ENCODE measurements around the gene NDUFS1.
"Not testable (repeated sequence)": the region's sequence is repeated elsewhere in the genome, so short reads cannot be mapped to it uniquely, and the experiment has no call there.

The NDUFS1 gene

DNA sequence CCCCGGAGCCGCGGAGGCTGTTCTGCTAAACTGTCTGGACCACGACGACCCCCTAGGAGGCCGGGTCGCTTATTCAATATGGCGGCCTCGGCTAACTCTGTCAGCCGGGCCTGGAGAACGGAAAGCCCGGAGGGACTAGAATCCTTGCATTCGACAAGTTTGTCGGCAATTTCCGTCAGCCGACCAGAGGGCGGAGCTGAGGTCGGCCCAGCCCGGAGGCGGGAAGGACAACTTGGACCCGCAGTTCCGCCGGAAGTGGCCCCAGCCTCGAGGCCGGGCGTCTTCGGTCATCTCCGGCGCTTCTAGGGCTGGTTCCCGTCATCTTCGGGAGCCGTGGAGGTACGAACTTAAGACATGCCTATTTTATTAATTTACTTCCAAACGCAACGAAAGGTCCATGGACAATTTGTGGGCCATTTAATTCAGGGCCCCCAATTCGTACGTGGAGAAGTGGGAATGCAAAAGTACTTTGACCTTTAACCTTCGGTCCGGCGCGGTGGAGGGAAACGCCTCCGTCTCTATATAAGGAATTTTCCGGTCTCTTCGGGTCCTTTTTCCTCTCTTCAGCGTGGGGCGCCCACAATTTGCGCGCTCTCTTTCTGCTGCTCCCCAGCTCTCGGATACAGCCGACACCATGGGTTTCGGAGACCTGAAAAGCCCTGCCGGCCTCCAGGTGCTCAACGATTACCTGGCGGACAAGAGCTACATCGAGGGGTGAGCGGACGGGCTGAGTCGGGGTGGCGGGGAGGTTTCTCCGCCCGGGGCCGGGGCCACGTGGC lies at the start of gene NDUFS1, which contains the start of gene EEF1B2:
Gene NDUFS1, minus strand, starts transcription at position 99 of the 779 bp plus-strand sequence. CDS start 5,766 bp downstream, outside the sequence.
Gene EEF1B2, plus strand, starts transcription at position 550 of the 779 bp plus-strand sequence. Its CDS starts 85 bp downstream, at position 635.
- DNase-seq (ENCODE audit: low read depth, low spot score), result peak; percentile 98

DNA sequence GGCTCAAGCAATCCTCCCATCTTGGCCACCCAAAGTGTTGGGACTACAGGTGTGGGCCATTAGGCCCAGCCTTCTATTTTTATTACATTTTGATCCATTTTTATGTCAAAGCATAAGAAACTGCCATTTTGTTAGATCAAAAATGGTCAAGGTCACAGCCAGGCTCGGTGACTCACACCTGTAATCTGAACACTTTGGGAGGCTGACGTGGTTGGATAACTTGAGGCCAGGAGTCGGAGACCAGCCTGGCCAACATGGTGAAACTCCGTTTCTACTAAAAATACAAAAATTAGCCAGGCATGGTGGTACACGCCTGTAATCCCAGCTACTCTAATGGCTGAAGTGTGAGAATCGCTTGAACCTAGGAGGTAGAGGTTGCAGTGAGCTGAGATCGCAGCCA lies 49.7 kb upstream of the NDUFS1 start:
- DNase-seq (ENCODE audit: low read depth, low spot score), result no peak

DNA sequence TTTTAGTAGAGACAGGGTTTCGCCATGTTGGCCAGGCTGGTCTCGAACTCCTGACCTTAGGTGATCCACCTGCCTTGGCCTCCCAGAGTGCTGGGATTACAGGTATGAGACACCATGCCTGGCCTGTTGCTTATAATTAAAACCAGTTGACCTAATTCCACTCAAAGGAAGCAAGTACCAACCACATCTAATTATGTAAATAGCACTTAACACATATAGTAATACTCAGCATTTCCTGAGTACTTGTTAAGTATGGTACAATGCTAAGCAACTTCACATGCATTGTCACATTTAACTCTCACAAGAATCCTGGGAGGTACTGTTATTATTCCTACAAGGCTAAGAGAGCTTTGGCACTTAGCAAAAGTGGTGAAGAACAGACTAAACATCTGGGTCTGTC lies 48.1 kb upstream of the NDUFS1 start:
- not testable (repeated sequence) for DNase-seq (ENCODE audit: low read depth, low spot score)

DNA sequence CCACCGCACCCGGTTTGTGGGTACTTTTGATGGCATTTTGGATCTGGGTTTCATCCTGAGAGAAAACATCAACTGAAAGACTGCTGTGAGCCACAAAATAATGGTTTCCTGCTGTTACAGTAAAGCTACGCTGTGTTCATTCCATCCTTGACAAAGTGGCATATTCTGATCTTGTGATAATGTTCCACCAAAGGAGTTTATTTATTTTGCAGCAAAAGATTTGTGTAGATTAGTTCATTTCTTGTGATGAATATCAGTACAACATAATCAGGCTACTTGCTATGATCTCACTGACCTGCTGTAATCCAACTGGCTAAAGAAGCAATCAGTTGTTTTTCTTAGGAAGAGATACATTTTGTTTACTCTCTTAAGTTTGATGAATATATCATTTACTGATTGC lies 45.5 kb upstream of the NDUFS1 start:
- no peak for DNase-seq (ENCODE audit: low read depth, low spot score)

DNA sequence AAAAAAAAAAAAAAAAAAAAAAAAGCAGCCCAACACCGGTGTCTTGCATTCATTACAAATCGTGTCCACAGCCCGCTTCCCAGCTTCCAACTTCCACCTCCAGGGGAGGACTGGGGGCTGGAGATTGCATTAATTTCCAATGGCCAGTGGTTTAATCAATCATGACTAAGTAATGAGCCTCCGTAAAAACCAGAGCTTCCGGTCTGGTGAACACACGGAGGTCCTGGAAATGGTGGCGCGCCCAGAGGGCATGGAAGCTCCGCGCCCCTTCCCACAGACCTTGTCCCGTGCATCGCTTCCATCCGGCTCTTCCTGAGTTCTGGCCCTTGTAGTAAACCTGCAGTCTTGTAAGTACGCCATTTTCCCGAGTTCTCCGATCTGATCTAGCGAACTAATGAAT lies 44.1 kb upstream of the NDUFS1 start:
- no peak for DNase-seq (ENCODE audit: low read depth, low spot score)

DNA sequence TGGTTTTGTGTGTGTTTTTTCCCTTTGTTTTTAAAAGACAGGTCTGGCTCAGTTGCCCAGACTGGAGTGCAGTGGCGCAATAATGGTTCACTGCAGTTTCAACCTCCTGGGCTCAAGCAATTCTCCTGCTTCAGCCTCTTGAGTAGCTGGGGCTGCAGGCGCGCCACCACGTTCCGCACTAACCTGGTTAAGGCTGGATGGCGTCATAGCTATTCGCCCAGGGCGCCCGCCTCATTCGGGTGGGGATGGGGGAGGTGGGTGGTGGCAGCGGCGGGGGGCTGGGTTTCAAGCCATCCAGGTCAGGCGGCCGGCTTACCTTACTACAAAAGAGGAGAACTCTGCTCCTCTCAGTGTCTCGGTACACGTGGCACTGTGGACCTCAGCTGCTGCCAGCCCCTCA lies 43.2 kb upstream of the NDUFS1 start:
- no peak for DNase-seq (ENCODE audit: low read depth, low spot score)

DNA sequence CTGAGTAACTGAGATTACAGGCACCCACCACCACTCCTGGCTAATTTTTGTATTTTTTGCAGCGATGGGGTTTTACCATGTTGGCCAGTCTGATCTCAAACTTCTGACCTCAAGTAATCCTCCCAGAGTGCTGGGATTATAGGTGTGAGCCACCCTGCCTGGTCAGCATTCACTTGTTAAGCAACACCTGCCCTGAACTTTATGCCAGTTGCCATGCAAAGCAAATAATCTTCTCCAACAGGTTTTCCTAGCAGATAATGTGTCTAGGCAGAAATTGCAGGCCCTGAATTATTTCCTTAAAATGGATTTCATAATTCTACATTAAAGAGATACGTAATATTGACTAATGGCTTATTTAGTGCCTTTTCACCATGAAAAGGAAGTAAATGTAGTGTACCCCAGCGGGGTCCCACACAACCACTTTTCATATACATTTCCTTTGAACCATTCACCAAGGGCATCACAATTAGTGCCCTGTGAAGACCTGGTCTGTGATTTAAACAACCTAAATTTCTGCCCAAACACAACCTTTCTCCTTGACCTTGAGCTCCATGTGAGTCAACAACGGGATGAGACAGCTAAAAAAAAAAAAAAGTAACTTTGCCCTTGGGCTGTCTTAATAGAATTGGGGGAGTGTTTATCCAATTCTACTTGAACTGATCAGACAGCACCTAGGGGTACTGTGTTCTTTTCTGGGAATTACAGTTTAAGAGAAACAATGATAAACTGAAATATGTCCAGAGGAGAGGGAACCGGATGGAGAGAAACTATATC lies 42.0 kb upstream of the NDUFS1 start:
- no peak for DNase-seq (ENCODE audit: low read depth, low spot score)

DNA sequence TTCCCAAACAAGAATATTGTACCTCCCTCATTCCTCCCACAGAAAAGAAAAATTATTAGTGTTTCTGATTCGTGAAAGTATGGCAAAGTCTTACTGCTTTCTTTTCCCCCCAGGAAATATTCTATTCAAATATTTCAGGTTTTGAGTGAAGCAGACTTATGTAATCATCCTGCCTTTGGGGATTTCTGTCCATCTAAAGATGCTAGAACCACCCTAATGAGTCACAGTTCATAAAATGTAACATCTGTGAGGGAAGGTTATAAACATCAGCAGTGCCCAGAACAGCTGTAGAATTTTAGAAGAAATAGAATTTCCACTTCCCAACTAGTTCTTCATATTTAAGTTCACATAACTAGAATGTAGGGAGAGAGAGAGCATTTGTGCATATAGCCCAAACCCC lies 39.4 kb upstream of the NDUFS1 start:
- DNase-seq (ENCODE audit: low read depth, low spot score), result no peak

DNA sequence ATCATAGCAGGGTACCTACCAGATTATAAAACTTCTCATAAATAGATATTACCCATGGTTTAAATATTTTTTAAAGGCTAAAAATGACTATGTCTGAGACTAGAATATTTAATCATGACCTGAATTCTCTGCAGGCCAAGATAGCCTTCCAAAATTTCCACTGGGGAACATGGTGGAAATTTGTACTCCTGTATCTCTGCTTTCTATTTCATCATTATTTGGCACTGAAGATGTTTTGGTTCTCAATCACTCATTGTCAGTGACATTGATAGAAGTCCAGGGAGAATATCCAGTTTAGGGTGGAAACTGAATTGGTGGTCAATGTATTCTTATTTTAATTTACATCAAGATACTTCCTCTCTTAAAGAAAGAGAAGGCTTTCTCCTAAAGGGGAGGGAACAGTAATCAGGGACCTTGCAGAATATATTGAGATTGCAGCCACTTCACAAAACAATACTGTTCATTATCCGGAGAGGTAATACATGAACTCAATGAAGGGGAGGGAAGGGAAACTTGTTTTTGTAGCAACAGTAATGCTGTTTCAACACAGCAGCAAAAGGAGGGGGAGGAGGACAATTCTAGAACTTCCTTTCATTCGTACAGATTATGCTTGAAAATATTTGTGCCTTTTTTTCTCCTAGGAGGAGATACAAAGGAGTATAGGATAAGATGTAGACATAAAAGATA lies 34.6 kb upstream of the NDUFS1 start:
- DNase-seq (ENCODE audit: low read depth, low spot score), result no peak

DNA sequence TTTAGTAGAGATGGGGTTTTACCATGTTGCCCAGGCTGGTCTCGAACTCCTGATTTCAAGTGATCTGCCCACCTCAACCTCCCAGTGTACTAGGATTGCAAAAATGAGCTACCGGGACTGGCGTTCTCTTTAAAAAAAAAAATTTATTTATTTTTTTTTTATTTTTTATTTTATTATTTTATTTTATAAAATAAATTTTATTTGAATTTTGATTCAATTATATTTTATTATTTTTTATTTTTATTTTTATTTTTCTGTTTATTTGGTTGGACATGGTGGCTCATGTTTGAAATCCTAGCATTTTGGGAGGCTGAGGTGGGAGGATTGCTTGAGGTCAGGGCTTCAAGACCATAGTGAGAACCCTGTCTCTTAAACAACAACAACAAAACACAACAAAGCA lies 32.9 kb upstream of the NDUFS1 start:
- no peak for DNase-seq (ENCODE audit: low read depth, low spot score)

DNA sequence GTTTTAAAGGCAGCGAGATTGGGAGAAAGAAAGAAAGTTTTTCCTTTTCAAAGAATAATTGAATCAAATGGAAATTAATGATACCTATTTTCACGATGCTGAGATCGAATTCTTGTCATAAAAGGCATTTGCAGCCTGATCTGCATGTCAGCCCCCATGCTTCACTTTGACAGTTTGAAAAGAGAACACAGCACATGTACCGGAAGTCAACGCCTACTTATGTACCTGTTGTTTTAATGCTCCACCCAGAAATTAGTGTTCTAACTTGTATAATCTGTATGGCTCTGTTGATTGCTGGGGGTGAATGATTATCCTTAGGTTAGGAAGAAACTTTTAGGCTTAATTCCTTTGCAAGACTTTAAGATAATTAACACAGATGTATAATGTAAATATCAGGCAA lies 31.4 kb upstream of the NDUFS1 start:
- no peak for DNase-seq (ENCODE audit: low read depth, low spot score)

DNA sequence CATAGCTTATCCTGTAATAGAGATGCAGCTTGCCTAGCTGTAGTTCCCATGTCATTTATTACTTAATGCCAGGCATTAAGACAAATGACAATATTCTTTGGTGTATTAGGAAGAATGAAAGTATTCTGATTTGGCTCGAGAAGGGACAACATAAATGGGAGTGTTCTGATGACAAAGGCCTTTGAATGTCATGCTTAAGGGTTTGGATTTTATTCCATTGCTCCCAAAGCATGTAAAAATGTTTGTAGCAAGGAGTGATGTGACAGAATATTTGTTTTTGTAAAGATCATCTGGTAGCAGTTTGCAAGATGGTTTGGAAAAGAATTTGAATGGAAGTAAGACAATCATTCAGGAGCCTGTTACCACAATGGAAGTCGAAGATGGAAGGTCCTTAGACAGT lies 30.9 kb upstream of the NDUFS1 start:
- no peak for DNase-seq (ENCODE audit: low read depth, low spot score)

DNA sequence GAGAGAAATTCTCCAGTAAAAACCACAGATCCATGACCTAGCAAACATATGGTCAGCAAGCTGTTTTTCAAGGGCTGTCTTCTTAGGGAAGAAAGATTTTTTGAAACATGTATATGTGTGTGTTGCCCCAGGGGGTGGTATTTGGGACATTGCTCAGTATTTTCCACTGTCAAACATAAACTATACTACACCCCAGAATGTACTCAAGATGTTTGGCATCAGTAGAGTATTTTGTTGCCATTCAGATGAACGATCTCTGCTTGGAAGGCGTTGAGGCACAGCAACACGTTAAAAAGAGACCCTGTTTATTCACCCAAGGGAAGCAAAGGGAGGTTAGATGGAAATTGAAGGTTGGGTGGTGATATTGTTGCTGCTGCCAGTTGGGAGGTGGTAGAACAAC lies 30.4 kb upstream of the NDUFS1 start:
- no peak for DNase-seq (ENCODE audit: low read depth, low spot score)

DNA sequence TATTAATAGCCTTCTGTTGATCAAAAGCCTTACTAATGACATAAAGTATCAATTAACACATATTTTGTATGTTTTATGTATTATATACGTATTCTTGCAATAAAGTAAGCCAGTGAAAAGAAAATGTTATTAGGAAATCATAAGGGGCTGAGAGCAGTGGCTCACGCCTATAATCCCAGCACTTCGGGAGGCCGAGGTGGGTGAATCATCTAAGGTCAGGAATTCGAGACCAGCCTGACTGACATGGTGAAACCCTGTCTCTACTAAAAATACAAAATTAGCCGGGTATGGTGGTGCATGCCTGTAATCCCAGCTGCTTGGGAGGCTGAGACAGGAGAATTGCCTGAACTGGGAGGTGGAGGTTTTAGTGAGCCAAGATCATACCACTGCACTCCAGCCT lies 22.3 kb upstream of the NDUFS1 start:
- DNase-seq (ENCODE audit: low read depth, low spot score), result not testable (repeated sequence)

DNA sequence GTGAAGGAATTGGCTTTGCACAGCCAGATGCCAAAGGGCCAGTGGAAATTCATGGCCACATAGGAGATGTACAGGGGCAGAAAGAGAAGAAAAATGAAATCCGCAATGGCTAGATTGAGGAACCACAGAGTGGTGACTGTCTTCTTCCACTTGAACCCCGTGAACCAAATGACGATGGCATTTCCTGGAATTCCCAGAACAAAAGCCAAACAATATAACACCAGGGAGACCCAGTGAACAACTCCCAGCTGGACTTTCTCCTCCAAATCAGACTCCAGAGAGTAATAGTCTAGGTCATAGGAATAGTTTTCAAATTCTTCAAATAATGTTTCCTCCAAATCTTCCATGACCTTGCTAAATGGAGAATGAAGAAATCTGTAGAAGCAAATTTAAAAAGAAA lies 17.7 kb upstream of the NDUFS1 start:
- no peak for DNase-seq (ENCODE audit: low read depth, low spot score)

DNA sequence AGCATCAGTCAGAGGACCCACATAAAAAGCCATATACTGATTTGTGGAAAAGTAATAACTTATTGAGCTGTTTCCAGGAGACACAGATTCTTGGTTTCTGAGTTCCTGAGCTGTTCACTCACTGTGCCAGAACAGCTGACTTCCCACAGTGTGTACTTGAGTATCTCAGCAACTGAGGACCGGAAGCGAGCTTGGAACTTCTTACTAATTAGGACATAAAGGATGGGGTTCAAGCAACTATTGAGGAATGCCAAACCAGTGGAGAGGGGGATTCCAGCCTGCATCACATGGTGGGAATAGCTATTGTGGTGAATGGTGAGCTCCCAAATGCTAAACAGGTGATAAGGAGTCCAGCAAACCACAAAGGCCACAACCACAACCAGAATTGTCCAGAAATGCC lies 16.9 kb upstream of the NDUFS1 start:
- no peak for DNase-seq (ENCODE audit: low read depth, low spot score)

DNA sequence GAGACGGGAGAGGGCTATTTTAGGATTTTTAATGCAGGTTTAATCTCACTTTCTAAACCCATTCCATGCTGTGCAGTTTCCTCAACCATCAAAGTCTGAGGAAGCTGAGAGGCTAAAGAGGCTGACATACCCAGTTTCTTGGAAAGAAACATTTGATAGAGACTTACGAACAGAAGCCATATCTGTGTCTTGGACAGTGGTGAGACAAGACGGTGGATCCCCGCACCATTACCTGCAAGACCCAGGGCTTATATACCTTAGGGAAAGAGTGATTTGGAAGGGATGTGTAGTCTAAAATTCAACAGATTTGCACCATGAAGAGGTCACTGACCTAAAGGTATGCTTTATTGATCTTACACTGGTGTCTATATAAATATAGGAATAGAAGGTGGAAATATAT lies 13.9 kb upstream of the NDUFS1 start:
- DNase-seq (ENCODE audit: low read depth, low spot score), result no peak

DNA sequence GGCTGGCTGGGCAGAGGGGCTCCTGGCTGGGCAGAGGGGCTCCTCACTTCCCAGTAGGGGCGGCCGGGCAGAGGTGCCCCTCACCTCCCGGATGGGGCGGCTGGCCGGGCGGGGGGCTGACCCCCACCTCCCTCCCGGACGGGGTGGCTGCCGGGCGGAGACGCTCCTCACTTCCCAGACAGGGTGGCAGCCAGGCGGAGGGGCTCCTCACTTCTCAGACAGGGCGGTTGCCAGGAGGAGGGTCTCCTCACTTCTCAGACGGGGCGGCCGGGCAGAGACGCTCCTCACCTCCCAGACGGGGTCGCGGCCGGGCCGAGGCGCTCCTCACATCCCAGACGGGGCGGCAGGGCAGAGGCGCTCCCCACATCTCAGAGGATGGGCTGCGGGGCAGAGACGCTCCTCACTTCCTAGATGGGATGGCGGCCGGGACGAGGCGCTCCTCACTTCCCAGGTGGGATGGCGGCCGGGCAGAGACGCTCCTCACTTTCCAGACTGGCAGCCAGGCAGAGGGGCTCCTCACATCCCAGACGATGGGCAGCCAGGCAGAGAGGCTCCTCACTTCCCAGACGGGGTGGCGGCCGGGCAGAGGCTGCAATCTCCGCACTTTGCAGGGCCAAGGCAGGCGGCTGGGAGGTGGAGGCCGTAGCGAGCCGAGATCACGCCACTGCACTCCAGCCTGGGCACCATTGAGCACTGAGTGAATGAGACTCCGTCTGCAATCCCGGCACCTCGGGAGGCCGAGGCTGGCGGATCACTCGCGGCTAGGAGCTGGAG lies 12.6 kb upstream of the NDUFS1 start:
- not testable (repeated sequence) for DNase-seq (ENCODE audit: low read depth, low spot score)

DNA sequence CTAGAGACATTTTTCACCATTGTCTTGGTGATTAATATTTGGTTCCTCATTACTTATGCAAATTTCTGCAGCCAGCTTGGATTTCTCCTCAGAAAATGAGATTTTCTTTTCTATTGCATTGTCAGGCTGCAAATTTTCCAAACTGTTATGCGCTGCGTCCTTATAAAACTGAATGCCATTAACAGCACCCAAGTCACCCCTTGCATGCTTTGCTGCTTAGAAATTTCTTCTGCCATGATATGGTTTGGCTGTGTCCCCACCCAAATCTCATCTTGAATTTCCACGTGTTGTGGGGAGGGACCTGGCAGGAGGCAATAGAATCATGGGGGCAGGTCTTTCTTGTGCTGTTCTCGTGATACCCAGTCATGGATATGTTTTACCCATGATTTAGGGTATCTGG lies 9.0 kb upstream of the NDUFS1 start:
- not testable (repeated sequence) for DNase-seq (ENCODE audit: low read depth, low spot score)

DNA sequence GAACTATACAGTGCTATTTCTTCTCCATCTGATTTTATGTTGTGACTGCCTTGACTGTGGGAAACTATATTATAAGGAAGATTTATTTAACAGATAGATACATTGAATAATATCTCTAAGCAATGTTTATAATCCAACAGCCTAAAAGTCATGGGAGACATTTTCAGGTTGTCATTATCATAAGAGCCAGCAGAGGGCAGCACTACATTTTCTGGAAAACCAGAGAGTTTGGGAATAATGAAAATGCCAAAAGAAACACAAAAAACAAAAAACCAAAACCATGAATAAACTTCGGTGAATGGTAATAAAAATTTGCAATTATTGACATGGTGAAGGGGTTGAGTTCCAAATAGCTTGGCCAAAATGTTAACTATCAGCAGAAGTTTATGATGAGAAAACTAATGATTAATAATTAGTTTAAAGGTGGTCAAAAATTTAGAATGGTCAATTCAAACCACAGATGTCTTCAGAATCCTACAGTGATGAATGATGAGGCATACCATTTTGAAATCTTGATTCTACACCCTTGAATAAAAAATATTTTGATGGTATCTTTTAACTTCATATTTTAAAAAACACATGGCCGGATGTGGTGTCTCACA lies 5.1 kb upstream of the NDUFS1 start:
- peak; percentile 29 for DNase-seq (ENCODE audit: low read depth, low spot score)

DNA sequence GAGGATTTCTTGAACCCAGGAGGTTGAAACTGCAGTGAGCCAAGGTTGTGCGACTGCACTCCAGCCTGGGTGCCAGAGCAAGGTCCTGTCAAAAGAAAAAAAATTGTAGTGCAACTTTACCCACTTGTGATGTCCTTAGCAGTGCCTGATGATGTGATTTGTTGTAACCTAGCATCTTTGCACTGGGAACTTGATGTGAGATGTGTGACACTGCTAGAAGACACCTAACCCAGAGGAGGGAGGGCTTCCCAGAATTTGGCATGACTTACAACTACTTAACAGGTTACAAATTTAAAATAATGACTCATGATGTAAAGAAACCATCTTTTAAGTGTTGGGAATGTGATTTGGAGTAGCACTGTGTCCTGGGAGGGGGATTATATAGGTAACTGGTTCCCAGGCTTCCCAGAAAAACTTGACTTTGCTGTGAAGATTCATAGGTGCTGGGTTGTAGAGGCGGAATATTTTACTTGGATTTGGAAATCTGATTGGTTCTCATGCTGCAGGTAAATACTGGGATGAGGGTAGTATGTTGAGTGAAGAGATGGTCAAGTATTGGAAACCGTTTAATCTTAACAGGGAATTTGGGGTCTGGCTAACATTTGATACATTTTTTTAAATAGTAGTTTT lies 4.1 kb upstream of the NDUFS1 start:
- DNase-seq (ENCODE audit: low read depth, low spot score), result no peak
